Activated CD4-positive, alpha-beta T cell treated with anti-CD3 and anti-CD28 coated beads for 36 hours (primary cell): ENCODE measurements around the gene PTPRK. TPM values are rescaled to one million over a fixed set of nuclear protein-coding genes. Genes with fewer than 3 reads are reported as not detected.

Experiments used
- ATAC-seq: fragments of 200-7000 bp; cut with Tn5 transposase; one replicate; pipeline ENCODE4 v1.10.0; 2021; ENCODE audit warnings: mild to moderate bottlenecking, moderate library complexity
- CTCF ChIA-PET: fragments of 350-600 bp; sonication (Branson Sonifier 250); formaldehyde crosslinking; loops from one replicate; lab custom pipeline; 2021; ENCODE audit warnings: antibody characterized with exemption; lab: Charles Lee
- POLR2A ChIA-PET: fragments of 350-600 bp; sonication (Branson Sonifier 250); formaldehyde crosslinking; loops from one replicate; lab custom pipeline; 2021; ENCODE audit warnings: antibody characterized with exemption, inconsistent platforms; lab: Charles Lee
- DNase-seq: peaks from one replicate; pipeline ENCODE4 v3.0.0-alpha.2; 2020
- H3K27ac Mint-ChIP-seq: one replicate; pipeline ENCODE4 v1.8.0; 2021; ENCODE audit warnings: mixed read lengths
- H3K27me3 Mint-ChIP-seq: one replicate; pipeline ENCODE4 v1.8.0; 2021; ENCODE audit warnings: mixed read lengths
- H3K36me3 Mint-ChIP-seq: one replicate; pipeline ENCODE4 v1.8.0; 2021; ENCODE audit warnings: low read depth, mixed read lengths
- H3K4me1 Mint-ChIP-seq: one replicate; pipeline ENCODE4 v1.8.0; 2021; ENCODE audit warnings: mixed read lengths
- H3K4me3 Mint-ChIP-seq: one replicate; pipeline ENCODE4 v1.8.0; 2021; ENCODE audit warnings: mild to moderate bottlenecking, moderate library complexity, mixed read lengths
- H3K9me3 Mint-ChIP-seq: one replicate; pipeline ENCODE4 v1.8.0; 2021; ENCODE audit warnings: low read depth, mixed read lengths
- intact Hi-C, 2 experiments: fragments of 100-400 bp; cut with DNase I in 1 of 2; cut with micrococcal nuclease in 1 of 2; formaldehyde crosslinking; loops; one replicate each; pipeline versions ENCODE4 v1.14.2 to v1.15.1; 2022 to 2024; cut with DNase I, micrococcal nuclease
- total RNA-seq, 2 experiments: library from RNA; stranded (reverse); gene quantifications; one replicate each; pipeline ENCODE4 v1.2.3, GENCODE V29; 2021

The PTPRK gene
- total RNA-seq, 2 experiments from 2014 or later: 4.1 to 5.0 TPM

- Mint-ChIP-seq H3K9me3 (no peaks in the 10 kb centered on the region), H3K4me3 (no peak overlapping the region), H3K27ac (no peak overlapping the region), H3K4me1 (peaks cover 9% of the 10 kb centered on the region), H3K27me3 (no peaks in the 10 kb centered on the region), H3K36me3 (no peaks in the 10 kb centered on the region)
- no peak for ATAC-seq
- CTCF ChIA-PET: interaction anchor here (0.6 kb wide), 1 partner anchor 536 kb away, joined by 4 read pairs; no protein-coding TSS in a partner anchor
- intact Hi-C loops: no loop called here
- no peak for DNase-seq
- POLR2A ChIA-PET: no interaction called here
These were observed 445.8 kb downstream of the PTPRK start for GRCh38 chr6:128074567-128074966.

GRCh38 chr6:128073389-128073788 is 447.0 kb downstream of the PTPRK start:
- Mint-ChIP-seq H3K27ac (no peak overlapping the region), H3K9me3 (no peaks in the 10 kb centered on the region), H3K27me3 (no peaks in the 10 kb centered on the region), H3K4me1 (peaks cover 9% of the 10 kb centered on the region), H3K4me3 (no peak overlapping the region), H3K36me3 (no peaks in the 10 kb centered on the region)
- intact Hi-C loops: no loop called here
- no peak for DNase-seq
- ChIA-PET POLR2A (no interaction called here), CTCF (interaction anchor here (0.9 to 1.3 kb wide), 2 partner anchors 15 to 120 kb away, joined by 3 read pairs; no protein-coding TSS in a partner anchor)
- ATAC-seq: no peak

GRCh38 chr6:128071212-128071611 is 449.2 kb downstream of the PTPRK start:
- Mint-ChIP-seq H3K9me3 (no peaks in the 10 kb centered on the region), H3K27ac (no peak overlapping the region), H3K27me3 (no peaks in the 10 kb centered on the region), H3K36me3 (no peaks in the 10 kb centered on the region), H3K4me3 (no peak overlapping the region), H3K4me1 (peaks cover 5% of the 10 kb centered on the region)
- ChIA-PET POLR2A (no interaction called here), CTCF (no interaction called here)
- no peak for DNase-seq
- intact Hi-C loops: no loop called here
- ATAC-seq: peak; percentile 39

- Mint-ChIP-seq H3K4me3 (no peak overlapping the region), H3K4me1 (peaks cover 5% of the 10 kb centered on the region), H3K36me3 (no peaks in the 10 kb centered on the region), H3K27me3 (no peaks in the 10 kb centered on the region), H3K27ac (no peak overlapping the region), H3K9me3 (no peaks in the 10 kb centered on the region)
- intact Hi-C loops: no loop called here
- ChIA-PET CTCF (no interaction called here), POLR2A (no interaction called here)
- DNase-seq (no peak), ATAC-seq (no peak)
These were observed 450.0 kb downstream of the PTPRK start for GRCh38 chr6:128070406-128070805.

- ChIA-PET POLR2A (no interaction called here), CTCF (no interaction called here)
- ATAC-seq (no peak), DNase-seq (no peak)
- intact Hi-C loops: no loop called here
- Mint-ChIP-seq H3K4me3 (no peak overlapping the region), H3K36me3 (no peaks in the 10 kb centered on the region), H3K9me3 (no peaks in the 10 kb centered on the region), H3K27ac (no peak overlapping the region), H3K27me3 (no peaks in the 10 kb centered on the region), H3K4me1 (peaks cover 5% of the 10 kb centered on the region)
These were observed 451.2 kb downstream of the PTPRK start for GRCh38 chr6:128069188-128069587.

- H3K4me1 Mint-ChIP-seq: peaks cover 5% of the 10 kb centered on the region
- POLR2A ChIA-PET: interaction anchor here (0.8 kb wide), 1 partner anchor 237 kb away, joined by 5 read pairs; no protein-coding TSS in a partner anchor
- CTCF ChIA-PET: interaction anchor here (1.3 kb wide), 1 partner anchor 24 kb away, joined by 3 read pairs; no protein-coding TSS in a partner anchor
- H3K4me3 Mint-ChIP-seq: no peak overlapping the region
- no peaks in the 10 kb centered on the region for H3K36me3 Mint-ChIP-seq
- DNase-seq: no peak
- no peak overlapping the region for H3K27ac Mint-ChIP-seq
- ATAC-seq: no peak
- H3K27me3 Mint-ChIP-seq: no peaks in the 10 kb centered on the region
- H3K9me3 Mint-ChIP-seq: no peaks in the 10 kb centered on the region
- intact Hi-C loops: no loop called here
These were observed 452.3 kb downstream of the PTPRK start for GRCh38 chr6:128068119-128068479.

GRCh38 chr6:128067446-128068118 is 452.8 kb downstream of the PTPRK start:
- Mint-ChIP-seq H3K4me3 (no peak overlapping the region), H3K36me3 (no peaks in the 10 kb centered on the region), H3K27me3 (no peaks in the 10 kb centered on the region), H3K4me1 (peaks cover 5% of the 10 kb centered on the region), H3K9me3 (no peaks in the 10 kb centered on the region), H3K27ac (no peak overlapping the region)
- POLR2A ChIA-PET: interaction anchor here (0.8 kb wide), 1 partner anchor 237 kb away, joined by 5 read pairs; no protein-coding TSS in a partner anchor
- DNase-seq (no peak), ATAC-seq (no peak)
- intact Hi-C loops: no loop called here
- CTCF ChIA-PET: interaction anchor here (1.3 kb wide), 1 partner anchor 25 kb away, joined by 3 read pairs; no protein-coding TSS in a partner anchor

- H3K27me3 Mint-ChIP-seq: no peaks in the 10 kb centered on the region
- no peaks in the 10 kb centered on the region for H3K9me3 Mint-ChIP-seq
- intact Hi-C loops: no loop called here
- no peaks in the 10 kb centered on the region for H3K36me3 Mint-ChIP-seq
- ChIA-PET POLR2A (no interaction called here), CTCF (interaction anchor here (0.7 kb wide), 1 partner anchor 11 kb away, joined by 4 read pairs; no protein-coding TSS in a partner anchor)
- H3K4me1 Mint-ChIP-seq: no peaks in the 10 kb centered on the region
- DNase-seq (no peak), ATAC-seq (no peak)
- H3K27ac Mint-ChIP-seq: no peak overlapping the region
- H3K4me3 Mint-ChIP-seq: no peak overlapping the region
These were observed 455.3 kb downstream of the PTPRK start for GRCh38 chr6:128065072-128065471.

- Mint-ChIP-seq H3K27ac (no peak overlapping the region), H3K4me3 (no peak overlapping the region), H3K36me3 (no peaks in the 10 kb centered on the region), H3K27me3 (no peaks in the 10 kb centered on the region), H3K4me1 (no peaks in the 10 kb centered on the region), H3K9me3 (no peaks in the 10 kb centered on the region)
- intact Hi-C loops: no loop called here
- POLR2A ChIA-PET: no interaction called here
- CTCF ChIA-PET: interaction anchor here (0.7 kb wide), 1 partner anchor 10 kb away, joined by 4 read pairs; no protein-coding TSS in a partner anchor
- ATAC-seq (no peak), DNase-seq (no peak)
These were observed 455.9 kb downstream of the PTPRK start for GRCh38 chr6:128064540-128064895.

- ChIA-PET POLR2A (no interaction called here), CTCF (no interaction called here)
- no peaks in the 10 kb centered on the region for H3K9me3 Mint-ChIP-seq
- no peak for ATAC-seq
- no peak for DNase-seq
- no peaks in the 10 kb centered on the region for H3K27me3 Mint-ChIP-seq
- no peaks in the 10 kb centered on the region for H3K36me3 Mint-ChIP-seq
- intact Hi-C loops: no loop called here
- no peak overlapping the region for H3K27ac Mint-ChIP-seq
- no peak overlapping the region for H3K4me3 Mint-ChIP-seq
- H3K4me1 Mint-ChIP-seq: no peaks in the 10 kb centered on the region
These were observed 456.4 kb downstream of the PTPRK start for GRCh38 chr6:128063850-128064539.

- ATAC-seq: no peak
- Mint-ChIP-seq H3K27ac (no peak overlapping the region), H3K9me3 (no peaks in the 10 kb centered on the region), H3K4me1 (no peaks in the 10 kb centered on the region), H3K27me3 (no peaks in the 10 kb centered on the region), H3K36me3 (no peaks in the 10 kb centered on the region), H3K4me3 (no peak overlapping the region)
- intact Hi-C loops: no loop called here
- CTCF ChIA-PET: no interaction called here
- POLR2A ChIA-PET: interaction anchor here (0.7 kb wide), 1 partner anchor 129 kb away, joined by 14 read pairs; no protein-coding TSS in a partner anchor
- no peak for DNase-seq
These were observed 457.4 kb downstream of the PTPRK start for GRCh38 chr6:128062882-128063603.
